HFFc6 (cell line): Measurements from ENCODE around the gene PCBD1. TPM values are rescaled to one million over a fixed set of nuclear protein-coding genes. Genes with fewer than 3 reads are reported as not detected.
A peak's percentile ranks its signal among the peaks of the same experiment; 100 is the strongest.

Experiments used
- DNase-seq: peaks from one replicate; pipeline ENCODE4 v3.0.0-alpha.2; 2018
- H3K27ac Mint-ChIP-seq: 2 replicates; pipeline ENCODE4 v1.8.0; 2020; ENCODE audit warnings: mild to moderate bottlenecking, mixed read lengths
- H3K27me3 Mint-ChIP-seq: 2 replicates; pipeline ENCODE4 v1.8.0; 2021; ENCODE audit warnings: mild to moderate bottlenecking, moderate library complexity, mixed read lengths; ENCODE audit not compliant: insufficient read depth
- H3K36me3 Mint-ChIP-seq: 2 replicates; pipeline ENCODE4 v1.8.0; 2021; ENCODE audit warnings: low read depth, mixed read lengths
- H3K4me1 Mint-ChIP-seq: 2 replicates; pipeline ENCODE4 v1.8.0; 2020; ENCODE audit warnings: low read depth, mixed read lengths
- H3K4me3 Mint-ChIP-seq: 2 replicates; pipeline ENCODE4 v1.8.0; 2020; ENCODE audit warnings: mild to moderate bottlenecking, moderate library complexity, mixed read lengths
- H3K9me3 Mint-ChIP-seq: 2 replicates; pipeline ENCODE4 v1.8.0; 2020; ENCODE audit warnings: mild to moderate bottlenecking, mixed read lengths
- CTCF ChIP-seq: fragments of 200-600 bp; sonication (generic); IDR thresholded peaks from 2 replicates; pipeline ENCODE4 v1.5.0; 2021; ENCODE audit warnings: antibody characterized with exemption, mild to moderate bottlenecking
- total RNA-seq, 6 experiments: library from RNA; stranded (reverse); fragmentation: NEBNext Ultra II Directional; extraction: Animal tissue kit (Norgen Biotek cat#: 25700); gene quantifications; 2 replicates in 1 of 6; 3 replicates in 5 of 6; pipeline ENCODE4 v1.2.3, GENCODE V29; 2021

PCBD1 gene
- total RNA-seq, 6 experiments from 2014 or later: 36.4 to 55.7 (median 37.7) TPM

- Mint-ChIP-seq H3K27me3 (no peaks in the 10 kb centered on the region), H3K36me3 (peaks cover 35% of the 10 kb centered on the region), H3K27ac (no peak overlapping the region), H3K4me3 (no peak overlapping the region), H3K4me1 (peaks cover 65% of the 10 kb centered on the region), H3K9me3 (no peaks in the 10 kb centered on the region)
- TF ChIP-seq CTCF: no peak
- no peak for DNase-seq
Observed at GRCh38 chr10:70846795-70847194, 41.6 kb downstream of the PCBD1 start.

- Mint-ChIP-seq H3K4me1 (peaks cover 64% of the 10 kb centered on the region), H3K27ac (no peak overlapping the region), H3K9me3 (no peaks in the 10 kb centered on the region), H3K4me3 (no peak overlapping the region), H3K27me3 (no peaks in the 10 kb centered on the region), H3K36me3 (peaks cover 39% of the 10 kb centered on the region)
- no peak for DNase-seq
- TF ChIP-seq CTCF: no peak
Observed at GRCh38 chr10:70845816-70846215, 42.5 kb downstream of the PCBD1 start.

GRCh38 chr10:70845256-70845655, 43.1 kb downstream of the PCBD1 start:
- no peak for TF ChIP-seq CTCF
- Mint-ChIP-seq H3K9me3 (no peaks in the 10 kb centered on the region), H3K4me3 (no peak overlapping the region), H3K4me1 (peaks cover 58% of the 10 kb centered on the region), H3K27ac (peak overlapping the region; percentile 49), H3K27me3 (no peaks in the 10 kb centered on the region), H3K36me3 (peaks cover 42% of the 10 kb centered on the region)
- DNase-seq: no peak

GRCh38 chr10:70843776-70844489, 44.4 kb downstream of the PCBD1 start:
- no peaks in the 10 kb centered on the region for H3K27me3 Mint-ChIP-seq
- DNase-seq: no peak
- no peak overlapping the region for H3K27ac Mint-ChIP-seq
- TF ChIP-seq CTCF: no peak
- H3K36me3 Mint-ChIP-seq: peaks cover 47% of the 10 kb centered on the region
- H3K4me3 Mint-ChIP-seq: no peak overlapping the region
- peaks cover 45% of the 10 kb centered on the region for H3K4me1 Mint-ChIP-seq
- no peaks in the 10 kb centered on the region for H3K9me3 Mint-ChIP-seq

- Mint-ChIP-seq H3K27ac (no peak overlapping the region), H3K27me3 (no peaks in the 10 kb centered on the region), H3K4me3 (no peak overlapping the region), H3K9me3 (0 out of 2 replicates have a peak, but pooled peaks cover under 1% of the 10 kb centered on the region), H3K4me1 (peaks cover 44% of the 10 kb centered on the region), H3K36me3 (peaks cover 45% of the 10 kb centered on the region)
- no peak for DNase-seq
- no peak for TF ChIP-seq CTCF
Observed at GRCh38 chr10:70843333-70843732, 45.0 kb downstream of the PCBD1 start.
